Parathyroid adenoma (tissue), 2 donors: Measurements from ENCODE around the gene RPL22.

Experiments
- H2AFZ ChIP-seq: fragments of 300-600 bp; sonication (generic); one replicate; pipeline ENCODE4 v1.7.0; 2017; ENCODE audit warnings: antibody characterized with exemption, mild to moderate bottlenecking
- H3K27ac ChIP-seq: fragments of 300-600 bp; sonication (generic); one replicate; pipeline ENCODE4 v1.7.0; 2017
- H3K27me3 ChIP-seq: fragments of 300-600 bp; sonication (generic); one replicate; pipeline ENCODE4 v1.7.0; 2017; ENCODE audit warnings: low read length; ENCODE audit not compliant: control insufficient read depth, insufficient read depth
- H3K36me3 ChIP-seq: fragments of 300-600 bp; sonication (generic); one replicate; pipeline ENCODE4 v1.7.0; 2017; ENCODE audit warnings: low read length; ENCODE audit not compliant: control insufficient read depth, insufficient read depth
- H3K4me1 ChIP-seq: fragments of 300-600 bp; sonication (generic); one replicate; pipeline ENCODE4 v1.7.0; 2017; ENCODE audit warnings: control low read depth
- H3K4me2 ChIP-seq: fragments of 300-600 bp; sonication (generic); one replicate; pipeline ENCODE4 v1.7.0; 2017; ENCODE audit warnings: low read length
- H3K4me3 ChIP-seq: fragments of 300-600 bp; sonication (generic); one replicate; pipeline ENCODE4 v1.7.0; 2017; ENCODE audit warnings: low read depth, low read length
- H3K79me2 ChIP-seq: fragments of 300-600 bp; sonication (generic); one replicate; pipeline ENCODE4 v1.7.0; 2017; ENCODE audit warnings: control low read depth
- H3K9ac ChIP-seq: fragments of 300-600 bp; sonication (generic); one replicate; pipeline ENCODE4 v1.7.0; 2017; ENCODE audit warnings: mild to moderate bottlenecking
- H3K9me3 ChIP-seq: fragments of 300-600 bp; sonication (generic); one replicate; pipeline ENCODE4 v1.7.0; 2017; ENCODE audit warnings: low read length; ENCODE audit not compliant: control insufficient read depth
- TF ChIP-seq, protein P1 (sequence below): fragments of 300-600 bp; sonication (generic); IDR thresholded peaks from one replicate; pipeline ENCODE4 v1.7.0; 2017; ENCODE audit warnings: antibody characterized with exemption, mild to moderate bottlenecking
- donor health status: primary hyperparathyroidism.

RPL22 gene

DNA sequence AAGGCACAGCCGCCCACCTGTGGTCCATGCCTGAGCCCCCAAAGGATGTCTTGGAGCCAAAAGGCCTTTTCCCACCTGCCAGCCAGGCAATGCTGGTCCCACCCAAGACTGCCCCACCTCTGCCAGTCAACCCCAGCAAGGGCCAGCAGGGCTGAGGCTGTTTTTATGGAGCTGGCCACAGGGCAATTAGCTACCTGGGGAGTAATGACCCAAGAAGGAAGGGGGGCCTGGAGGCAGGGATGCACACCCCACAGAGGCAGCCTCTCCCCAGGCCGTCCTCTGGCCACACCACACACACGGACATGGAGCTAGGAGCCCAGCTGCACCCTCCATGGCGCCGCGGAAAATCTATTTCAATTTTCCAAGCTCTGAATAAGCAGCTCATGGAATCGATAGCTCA lies 46.5 kb downstream of the RPL22 start:
- H2AFZ ChIP-seq = no peak overlapping the region
- no peak overlapping the region for H3K4me3 ChIP-seq
- no peak overlapping the region for H3K4me2 ChIP-seq
- peaks cover 13% of the 10 kb centered on the region for H3K4me1 ChIP-seq
- H3K9ac ChIP-seq = no peak overlapping the region
- no peak overlapping the region for H3K27ac ChIP-seq
- no peaks in the 10 kb centered on the region for H3K79me2 ChIP-seq
- no peaks in the 10 kb centered on the region for H3K9me3 ChIP-seq
- TF ChIP-seq, protein P1, sequence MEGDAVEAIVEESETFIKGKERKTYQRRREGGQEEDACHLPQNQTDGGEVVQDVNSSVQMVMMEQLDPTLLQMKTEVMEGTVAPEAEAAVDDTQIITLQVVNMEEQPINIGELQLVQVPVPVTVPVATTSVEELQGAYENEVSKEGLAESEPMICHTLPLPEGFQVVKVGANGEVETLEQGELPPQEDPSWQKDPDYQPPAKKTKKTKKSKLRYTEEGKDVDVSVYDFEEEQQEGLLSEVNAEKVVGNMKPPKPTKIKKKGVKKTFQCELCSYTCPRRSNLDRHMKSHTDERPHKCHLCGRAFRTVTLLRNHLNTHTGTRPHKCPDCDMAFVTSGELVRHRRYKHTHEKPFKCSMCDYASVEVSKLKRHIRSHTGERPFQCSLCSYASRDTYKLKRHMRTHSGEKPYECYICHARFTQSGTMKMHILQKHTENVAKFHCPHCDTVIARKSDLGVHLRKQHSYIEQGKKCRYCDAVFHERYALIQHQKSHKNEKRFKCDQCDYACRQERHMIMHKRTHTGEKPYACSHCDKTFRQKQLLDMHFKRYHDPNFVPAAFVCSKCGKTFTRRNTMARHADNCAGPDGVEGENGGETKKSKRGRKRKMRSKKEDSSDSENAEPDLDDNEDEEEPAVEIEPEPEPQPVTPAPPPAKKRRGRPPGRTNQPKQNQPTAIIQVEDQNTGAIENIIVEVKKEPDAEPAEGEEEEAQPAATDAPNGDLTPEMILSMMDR = no peak
- H3K27me3 ChIP-seq = no peaks in the 10 kb centered on the region
- H3K36me3 ChIP-seq = no peaks in the 10 kb centered on the region

DNA sequence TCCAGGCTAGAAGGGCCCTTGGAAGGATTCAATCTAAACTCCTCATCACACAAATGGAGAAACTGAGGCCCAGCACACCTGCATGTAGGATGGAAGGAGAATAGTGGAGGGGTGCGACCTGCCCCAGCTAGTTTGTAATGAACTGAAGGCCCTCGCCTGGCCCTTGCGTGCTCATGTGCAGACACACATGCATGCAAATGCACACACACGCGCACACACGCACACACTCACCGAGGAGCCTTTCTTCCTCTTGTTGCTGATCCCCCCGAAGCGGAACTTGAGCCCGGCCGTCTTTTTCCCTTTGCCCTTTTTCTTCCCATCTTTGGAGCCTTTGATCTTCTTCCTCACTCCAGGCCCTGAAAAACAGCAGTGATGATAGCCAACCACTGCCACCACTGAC lies 47.2 kb downstream of the RPL22 start:
- Histone ChIP-seq H3K4me2 (no peak overlapping the region), H2AFZ (no peak overlapping the region), H3K9me3 (no peaks in the 10 kb centered on the region), H3K79me2 (no peaks in the 10 kb centered on the region), H3K4me1 (peaks cover 7% of the 10 kb centered on the region), H3K27ac (no peak overlapping the region), H3K4me3 (no peak overlapping the region), H3K27me3 (no peaks in the 10 kb centered on the region), H3K9ac (no peak overlapping the region), H3K36me3 (no peaks in the 10 kb centered on the region)
- TF ChIP-seq, protein P1 = no peak

DNA sequence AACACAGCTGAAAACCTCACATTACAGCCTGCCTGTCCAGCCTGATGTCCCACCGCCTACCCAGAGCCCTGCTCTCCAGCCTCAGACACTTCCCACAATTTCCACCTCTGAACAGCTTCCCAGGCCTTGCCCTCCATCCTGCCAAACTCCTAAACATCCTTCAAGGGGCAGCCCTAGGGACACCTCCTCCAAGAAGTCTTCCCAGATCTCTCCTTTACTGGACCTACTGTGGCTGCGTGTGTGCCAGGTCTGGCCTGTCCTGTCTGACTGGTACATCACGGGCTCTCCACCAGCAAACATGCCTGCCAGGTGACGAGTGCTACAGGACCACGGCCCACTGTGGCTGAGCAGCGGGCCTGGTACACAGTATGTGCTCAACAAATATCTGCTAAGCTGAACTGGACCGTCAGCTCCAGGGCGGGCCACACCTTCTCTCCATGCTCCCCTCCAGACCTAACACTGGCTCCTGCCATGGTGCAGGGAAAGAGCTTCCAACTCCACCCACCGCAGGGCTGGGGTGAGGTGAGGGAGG lies 48.0 kb downstream of the RPL22 start:
- no peak overlapping the region for H2AFZ ChIP-seq
- H3K9me3 ChIP-seq = no peaks in the 10 kb centered on the region
- TF ChIP-seq, protein P1 = no peak
- no peak overlapping the region for H3K4me3 ChIP-seq
- no peak overlapping the region for H3K9ac ChIP-seq
- no peaks in the 10 kb centered on the region for H3K27me3 ChIP-seq
- no peaks in the 10 kb centered on the region for H3K79me2 ChIP-seq
- H3K27ac ChIP-seq = no peak overlapping the region
- no peaks in the 10 kb centered on the region for H3K36me3 ChIP-seq
- H3K4me2 ChIP-seq = no peak overlapping the region
- H3K4me1 ChIP-seq = no peaks in the 10 kb centered on the region

DNA sequence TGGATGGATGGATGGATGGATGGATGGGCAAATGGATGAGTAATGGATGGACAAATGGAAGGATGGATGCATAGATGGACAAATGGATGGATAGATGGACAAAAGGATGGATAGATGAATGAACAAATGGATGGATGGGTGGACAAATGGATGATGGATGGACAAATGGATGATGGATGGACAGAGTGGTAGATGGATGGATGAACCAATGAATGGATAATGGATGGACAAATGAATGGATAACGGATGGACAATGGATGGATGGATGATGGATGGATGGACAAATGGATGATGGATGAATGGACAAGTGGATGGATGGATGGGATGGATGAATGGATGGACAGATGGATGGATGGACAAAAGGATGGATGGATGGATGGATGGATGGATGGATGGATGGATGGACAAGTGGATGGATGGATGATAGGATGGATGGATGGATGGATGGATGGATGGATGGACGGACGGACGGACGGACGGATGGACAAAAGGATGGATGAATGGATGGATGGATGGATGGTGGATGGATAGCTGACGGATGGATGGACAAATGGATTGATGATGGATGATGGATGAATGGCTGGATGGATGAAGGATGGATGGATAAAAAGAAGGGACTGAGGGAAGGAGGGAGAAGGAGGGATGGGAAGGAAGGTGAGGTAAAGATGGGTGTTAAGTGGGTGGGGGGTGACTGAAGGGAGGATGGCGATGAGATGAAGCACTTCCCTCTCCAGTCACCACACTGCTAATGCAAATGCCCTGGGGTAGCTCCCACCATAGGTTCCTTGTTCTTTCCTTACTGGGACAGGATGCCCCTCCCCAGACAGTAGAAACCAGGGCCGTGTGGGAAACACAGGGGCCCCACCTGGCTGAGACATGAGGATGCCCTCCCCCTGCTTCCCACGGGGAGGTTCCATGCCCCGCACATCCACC lies 49.1 kb downstream of the RPL22 start:
- H3K79me2 ChIP-seq = no peaks in the 10 kb centered on the region
- TF ChIP-seq, protein P1 = no peak
- H3K27ac ChIP-seq = no peak overlapping the region
- no peak overlapping the region for H3K4me3 ChIP-seq
- H3K36me3 ChIP-seq = no peaks in the 10 kb centered on the region
- no peak overlapping the region for H3K4me2 ChIP-seq
- no peak overlapping the region for H3K9ac ChIP-seq
- H2AFZ ChIP-seq = no peak overlapping the region
- no peaks in the 10 kb centered on the region for H3K27me3 ChIP-seq
- no peaks in the 10 kb centered on the region for H3K4me1 ChIP-seq
- no peaks in the 10 kb centered on the region for H3K9me3 ChIP-seq
